Measurements from ENCODE around the gene HCN3.
"Not testable (repeated sequence)": the region's sequence is repeated elsewhere in the genome, so short reads cannot be mapped to it uniquely, and the experiment has no call there.

HCN3 gene

GRCh38 chr1:155282488-155283091 is 5.3 kb downstream of the HCN3 start:
- DNase-seq: no peak

- DNase-seq: no peak
Observed at GRCh38 chr1:155284476-155284875, 7.2 kb downstream of the HCN3 start.

GRCh38 chr1:155285063-155285462 is 7.8 kb downstream of the HCN3 start:
- no peak for DNase-seq

GRCh38 chr1:155285631-155286044 is 8.4 kb downstream of the HCN3 start:
- no peak for DNase-seq

- DNase-seq: no peak
Observed at GRCh38 chr1:155286544-155286943, 9.3 kb downstream of the HCN3 start.

GRCh38 chr1:155287987-155288543 is 10.8 kb downstream of the HCN3 start:
- no peak for DNase-seq

- DNase-seq: not testable (repeated sequence)
Observed at GRCh38 chr1:155291006-155291405, 13.7 kb downstream of the HCN3 start.

- no peak for DNase-seq
Observed at GRCh38 chr1:155293086-155293749, 16.0 kb downstream of the HCN3 start.

- DNase-seq: no peak
Observed at GRCh38 chr1:155294520-155295182, 17.4 kb downstream of the HCN3 start.

GRCh38 chr1:155295183-155295941 is 18.1 kb downstream of the HCN3 start:
- DNase-seq: no peak

GRCh38 chr1:155295942-155296267 is 18.6 kb downstream of the HCN3 start:
- DNase-seq: no peak

GRCh38 chr1:155296661-155297060 is 19.4 kb downstream of the HCN3 start:
- DNase-seq: no peak

- DNase-seq: no peak
Observed at GRCh38 chr1:155297384-155297783, 20.1 kb downstream of the HCN3 start.

- no peak for DNase-seq
Observed at GRCh38 chr1:155300024-155300423, 22.8 kb downstream of the HCN3 start.

GRCh38 chr1:155300553-155301329 is 23.5 kb downstream of the HCN3 start:
- no peak for DNase-seq

- DNase-seq: no peak
Observed at GRCh38 chr1:155301342-155301841, 24.1 kb downstream of the HCN3 start, which contains the start of gene PKLR. Gene PKLR (minus strand): TSS chr1:155301438. CDS start chr1:155301395, 43 bp downstream.

- DNase-seq: no peak
Observed at GRCh38 chr1:155304558-155305063, 27.3 kb downstream of the HCN3 start.

- DNase-seq: no peak
Observed at GRCh38 chr1:155305881-155306391, 28.7 kb downstream of the HCN3 start.

- no peak for DNase-seq
Observed at GRCh38 chr1:155307247-155307740, 30.0 kb downstream of the HCN3 start.
